Measurements from ENCODE around the gene VAPA.

DNA sequence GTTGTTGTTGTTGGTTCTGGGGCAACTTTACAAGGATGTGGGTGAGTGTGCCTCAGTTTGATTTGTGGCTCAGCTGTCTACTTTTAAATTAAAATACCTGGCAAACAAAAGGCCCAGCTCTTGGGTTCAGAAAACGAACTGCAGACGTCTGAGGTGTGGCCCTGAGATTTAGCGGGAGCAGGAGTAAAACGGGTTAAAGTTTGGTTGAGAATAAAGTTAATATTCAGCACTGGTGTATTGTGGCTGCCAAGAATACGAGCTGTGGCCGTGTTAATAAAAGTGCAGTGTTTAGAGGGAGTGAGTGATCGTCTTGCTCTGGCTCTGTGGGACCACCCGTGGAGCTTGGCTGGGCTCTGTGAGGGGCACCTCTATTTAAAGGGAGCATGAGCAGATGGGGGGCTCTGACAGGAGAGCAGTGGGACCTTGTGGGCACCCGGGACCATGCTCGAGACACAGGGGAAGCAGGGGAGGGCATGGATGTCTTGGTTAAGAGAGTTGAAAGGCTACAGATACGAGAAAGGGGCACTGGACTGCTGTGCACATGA is 80.3 kb downstream of the VAPA start:
- TF ChIP-seq, protein P1, sequence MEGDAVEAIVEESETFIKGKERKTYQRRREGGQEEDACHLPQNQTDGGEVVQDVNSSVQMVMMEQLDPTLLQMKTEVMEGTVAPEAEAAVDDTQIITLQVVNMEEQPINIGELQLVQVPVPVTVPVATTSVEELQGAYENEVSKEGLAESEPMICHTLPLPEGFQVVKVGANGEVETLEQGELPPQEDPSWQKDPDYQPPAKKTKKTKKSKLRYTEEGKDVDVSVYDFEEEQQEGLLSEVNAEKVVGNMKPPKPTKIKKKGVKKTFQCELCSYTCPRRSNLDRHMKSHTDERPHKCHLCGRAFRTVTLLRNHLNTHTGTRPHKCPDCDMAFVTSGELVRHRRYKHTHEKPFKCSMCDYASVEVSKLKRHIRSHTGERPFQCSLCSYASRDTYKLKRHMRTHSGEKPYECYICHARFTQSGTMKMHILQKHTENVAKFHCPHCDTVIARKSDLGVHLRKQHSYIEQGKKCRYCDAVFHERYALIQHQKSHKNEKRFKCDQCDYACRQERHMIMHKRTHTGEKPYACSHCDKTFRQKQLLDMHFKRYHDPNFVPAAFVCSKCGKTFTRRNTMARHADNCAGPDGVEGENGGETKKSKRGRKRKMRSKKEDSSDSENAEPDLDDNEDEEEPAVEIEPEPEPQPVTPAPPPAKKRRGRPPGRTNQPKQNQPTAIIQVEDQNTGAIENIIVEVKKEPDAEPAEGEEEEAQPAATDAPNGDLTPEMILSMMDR (optimal IDR thresholded peaks at IDR 0.05 in 1 of 3, IDR thresholded peaks at IDR 0.05 in 1 of 3, conservative IDR thresholded peaks at IDR 0.05 in 1 of 3; ENCODE audit: extremely low read depth in 1 of 3, insufficient read depth in 2 of 3, low read length in 3 of 3): no peak
- TF ChIP-seq EZH2 (IDR thresholded peaks at IDR 0.05; ENCODE audit: low read length): no peak
